ENCODE results near the gene DUSP8.

- TF ChIP-seq POLR2A (IDR thresholded peaks at IDR 0.05) (no peak), CTCF (IDR thresholded peaks at IDR 0.05) (no peak), EP300 (IDR thresholded peaks at IDR 0.05; ENCODE audit: low read depth) (no peak), POLR2AphosphoS5 (IDR thresholded peaks at IDR 0.05) (no peak)
These were observed 5.6 kb downstream of the DUSP8 start for GRCh38 chr11:1566381-1567051.
